ENCODE data around the gene CRYBB1. TPM values are rescaled to one million over a fixed set of nuclear protein-coding genes. Genes with fewer than 3 reads are reported as not detected.

The CRYBB1 gene
- total RNA-seq, 3 donors from 2014 or later, result 2.6 TPM; not detected in 2

DNA sequence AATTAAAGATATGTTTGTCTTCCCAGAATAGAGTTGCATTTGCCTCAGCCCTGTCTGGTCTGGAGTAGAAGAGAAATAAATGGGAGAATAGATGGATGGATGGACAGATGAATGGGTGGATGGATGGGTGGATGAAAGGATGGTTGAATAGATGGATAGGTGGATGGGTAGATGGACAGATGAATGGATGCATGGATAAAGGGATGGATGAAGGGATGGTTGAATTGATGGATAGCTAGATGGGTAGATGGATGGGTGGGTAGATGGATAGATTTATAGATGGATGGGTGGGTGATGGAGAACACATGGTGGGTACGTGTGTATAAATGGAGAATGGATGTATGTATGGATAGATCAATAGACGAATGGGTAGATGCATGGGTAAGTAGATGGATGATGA lies 8.5 kb downstream of the CRYBB1 start:
- TF ChIP-seq CTCF (IDR thresholded peaks at IDR 0.05) (no peak), POLR2AphosphoS5 (IDR thresholded peaks at IDR 0.05) (no peak), POLR2A (IDR thresholded peaks at IDR 0.05) (no peak)
- DNase-seq (ENCODE audit: low spot score in 2 of 2), result no peak
- Histone ChIP-seq H3K4me1 (no peaks in the 10 kb centered on the region), H3K36me3 (no peaks in the 10 kb centered on the region), H3K9me3 (no peaks in the 10 kb centered on the region), H3K27me3 (peaks cover 0 to 6% of the 10 kb centered on the region in 2 donors), H3K27ac (no peak overlapping the region), H3K4me3 (no peak overlapping the region)
- intact Hi-C loops (cut with DNase I; ENCODE audit: low total_unique reads), result no loop called here

DNA sequence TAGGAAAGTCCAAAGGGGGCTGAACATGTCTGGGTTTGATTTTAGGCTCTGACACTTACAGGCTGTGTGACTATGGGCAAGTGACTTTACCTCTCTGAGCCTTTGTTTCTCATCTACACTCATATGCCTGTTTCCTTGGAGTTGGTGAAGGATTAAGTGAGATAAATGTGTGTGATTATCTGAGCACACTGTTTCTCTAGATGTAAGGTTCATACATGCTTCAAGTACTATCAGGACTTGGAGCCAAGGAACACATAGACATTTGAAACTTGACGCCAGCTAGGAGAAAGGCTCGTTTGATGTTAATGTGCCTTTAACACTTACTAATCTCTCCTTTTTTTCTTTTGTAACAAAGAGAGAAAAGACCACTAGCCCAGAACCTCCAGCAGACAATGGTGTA lies 9.7 kb downstream of the CRYBB1 start:
- intact Hi-C loops (cut with DNase I; ENCODE audit: low total_unique reads), result no loop called here
- no peaks in the 10 kb centered on the region for H3K36me3 ChIP-seq
- no peaks in the 10 kb centered on the region for H3K9me3 ChIP-seq
- H3K27me3 ChIP-seq, result peaks cover 0 to 6% of the 10 kb centered on the region in 2 donors
- TF ChIP-seq POLR2A (IDR thresholded peaks at IDR 0.05) (no peak), POLR2AphosphoS5 (IDR thresholded peaks at IDR 0.05) (no peak), CTCF (IDR thresholded peaks at IDR 0.05) (no peak)
- no peaks in the 10 kb centered on the region for H3K4me1 ChIP-seq
- no peak overlapping the region for H3K4me3 ChIP-seq
- H3K27ac ChIP-seq, result no peak overlapping the region
- no peak for DNase-seq (ENCODE audit: low spot score in 2 of 2)

- H3K4me3 ChIP-seq, result no peak overlapping the region
- no peaks in the 10 kb centered on the region for H3K36me3 ChIP-seq
- no peaks in the 10 kb centered on the region for H3K4me1 ChIP-seq
- H3K9me3 ChIP-seq, result no peaks in the 10 kb centered on the region
- no peak for DNase-seq (ENCODE audit: low spot score in 2 of 2)
- no peak for TF ChIP-seq POLR2A (IDR thresholded peaks at IDR 0.05)
- TF ChIP-seq CTCF (IDR thresholded peaks at IDR 0.05), result no peak
- no peak for TF ChIP-seq POLR2AphosphoS5 (IDR thresholded peaks at IDR 0.05)
- H3K27me3 ChIP-seq, result no peaks in the 10 kb centered on the region
- no peak overlapping the region for H3K27ac ChIP-seq
- intact Hi-C loops (cut with DNase I; ENCODE audit: low total_unique reads), result no loop called here
These were observed 11.2 kb downstream of the CRYBB1 start for GRCh38 chr22:26606611-26607010.

- TF ChIP-seq POLR2A (IDR thresholded peaks at IDR 0.05) (no peak), CTCF (IDR thresholded peaks at IDR 0.05) (no peak), POLR2AphosphoS5 (IDR thresholded peaks at IDR 0.05) (no peak)
- intact Hi-C loops (cut with DNase I; ENCODE audit: low total_unique reads), result no loop called here
These were observed 13.5 kb downstream of the CRYBB1 start for GRCh38 chr22:26604368-26604767.

GRCh38 chr22:26602127-26602526 lies 15.7 kb downstream of the CRYBB1 start:
- Histone ChIP-seq H3K9me3 (no peaks in the 10 kb centered on the region), H3K4me3 (no peak overlapping the region), H3K4me1 (no peaks in the 10 kb centered on the region), H3K27ac (no peak overlapping the region), H3K27me3 (no peaks in the 10 kb centered on the region), H3K36me3 (no peaks in the 10 kb centered on the region)
- TF ChIP-seq POLR2A (IDR thresholded peaks at IDR 0.05) (no peak), CTCF (IDR thresholded peaks at IDR 0.05) (no peak), POLR2AphosphoS5 (IDR thresholded peaks at IDR 0.05) (no peak)
- intact Hi-C loops (cut with DNase I; ENCODE audit: low total_unique reads), result no loop called here
- no peak for DNase-seq (ENCODE audit: low spot score in 2 of 2)

More at GRCh38 chr22:26604368-26604767, 13.5 kb downstream of the CRYBB1 start:
- no peaks in the 10 kb centered on the region for H3K4me1 ChIP-seq
- no peak for DNase-seq (ENCODE audit: low spot score in 2 of 2)
- H3K27ac ChIP-seq, result no peak overlapping the region
- no peaks in the 10 kb centered on the region for H3K36me3 ChIP-seq
- H3K27me3 ChIP-seq, result no peaks in the 10 kb centered on the region
- H3K4me3 ChIP-seq, result no peak overlapping the region
- no peaks in the 10 kb centered on the region for H3K9me3 ChIP-seq

Measured in breast epithelium (tissue), 4 donors.